Testis (tissue), 3 donors: ENCODE measurements around the gene FARS2. TPM values are rescaled to one million over a fixed set of nuclear protein-coding genes. Genes with fewer than 3 reads are reported as not detected.

Experiments used
- DNase-seq: peaks from one replicate; pipeline ENCODE4 v3.0.0-alpha.2; 2019
- H3K27ac ChIP-seq, 2 donors: fragments of 200-600 bp; sonication (generic); one replicate each; pipeline ENCODE4 v1.5.1; 2019
- H3K27me3 ChIP-seq: fragments of 200-600 bp; sonication (generic); one replicate; pipeline ENCODE4 v1.5.1; 2019
- H3K36me3 ChIP-seq: fragments of 200-600 bp; sonication (generic); one replicate; pipeline ENCODE4 v1.5.1; 2017; ENCODE audit warnings: low read depth; ENCODE audit errors: missing control alignments
- H3K4me1 ChIP-seq: fragments of 200-600 bp; sonication (generic); one replicate; pipeline ENCODE4 v1.5.1; 2019
- H3K4me3 ChIP-seq, 2 donors: fragments of 200-600 bp; sonication (generic); one replicate each; pipeline ENCODE4 v1.5.1; 2017 to 2019
- H3K9me3 ChIP-seq: fragments of 200-600 bp; sonication (generic); one replicate; pipeline ENCODE4 v1.5.1; 2017
- POLR2A ChIP-seq: fragments of 450-650 bp; IDR thresholded peaks from one replicate; pipeline ENCODE4 v1.6.1; 2017; ENCODE audit warnings: antibody characterized with exemption, mild to moderate bottlenecking, moderate library complexity
- WGBS, 2 donors: methylation state at CpG; one replicate each; pipeline ENCODE4 v1.1.5; 2018; 5-methylcytosine and 5-hydroxymethylcytosine counted together
- intact Hi-C: fragments of 100-400 bp; cut with DNase I; formaldehyde crosslinking; loops from one replicate; pipeline ENCODE4 v1.15.1; 2023; ENCODE audit warnings: low total_unique reads
- polyA plus RNA-seq: library from polyadenylated mRNA; stranded (reverse); fragments of 350-450 nt; fragmentation: Illumina TruSeq; extraction: RNeasy Lipid Tissue Mini Kit (QIAGEN cat#74804); gene quantifications from one replicate; pipeline ENCODE4 v1.2.3, GENCODE V29; 2014; ENCODE audit warnings: low read depth, low replicate concordance; ENCODE audit not compliant: insufficient read depth
- total RNA-seq, 2 donors: library from RNA; depleted of rRNA; stranded (reverse); fragments of >200 nt; gene quantifications; one replicate each; pipeline ENCODE4 v1.2.3, GENCODE V29; 2016
- TF ChIP-seq, protein P1 (sequence below), 3 experiments: fragments of 450-650 bp in 2 of 3; fragments of 200-600 bp in 1 of 3; sonication (generic) in 1 of 3; IDR thresholded peaks; one replicate each; pipeline ENCODE4 v1.5.1; 2016 to 2019; ENCODE audit warnings: antibody characterized with exemption in 3 of 3, mild to moderate bottlenecking in 2 of 3, moderate library complexity in 1 of 3

Gene FARS2
- total and polyA plus RNA-seq, 3 donors from 2014 or later, result 15.4 to 26.8 (median 22.1) TPM

DNA sequence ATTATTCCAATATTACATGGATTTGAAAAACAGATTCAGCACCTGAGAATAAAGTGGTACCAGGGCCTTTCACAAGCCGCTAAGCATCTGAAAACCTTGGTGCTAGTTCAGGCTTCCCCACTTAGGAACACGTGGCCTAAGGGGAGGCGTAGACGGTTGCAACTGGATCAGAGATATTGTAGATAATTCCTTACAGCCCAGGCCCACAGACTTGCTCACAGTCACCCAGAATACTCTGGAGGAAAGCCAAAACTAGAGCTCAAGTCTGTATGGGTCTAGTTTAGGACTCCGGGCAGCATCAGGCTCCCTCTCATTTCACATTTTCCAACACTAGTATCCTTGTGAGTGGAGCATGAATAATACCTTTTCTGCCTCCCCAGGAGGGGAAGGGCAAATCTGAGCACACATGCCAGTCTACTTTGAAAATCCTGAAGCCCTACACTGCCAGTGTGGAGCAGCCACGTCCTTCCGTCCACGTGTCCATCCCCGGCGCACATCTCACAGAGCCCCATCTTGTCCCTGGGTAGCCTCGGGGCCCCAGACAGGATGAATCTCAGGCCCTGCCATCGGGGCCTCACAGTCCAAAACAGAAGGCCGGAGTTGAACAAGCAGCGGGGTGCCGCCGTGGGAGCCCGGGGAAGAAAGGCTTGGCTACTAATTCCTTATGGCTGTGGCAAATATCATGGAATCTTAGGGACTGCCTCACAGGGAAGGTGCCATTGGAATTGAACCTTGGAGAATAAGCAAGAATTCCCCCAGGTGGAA, 446.1 kb downstream of the FARS2 start:
- no peak for DNase-seq
- Histone ChIP-seq H3K36me3 (no peaks in the 10 kb centered on the region), H3K27ac (no peak overlapping the region), H3K27me3 (no peaks in the 10 kb centered on the region), H3K4me3 (no peak overlapping the region), H3K9me3 (no peaks in the 10 kb centered on the region), H3K4me1 (no peaks in the 10 kb centered on the region)
- intact Hi-C loops, result no loop called here
- TF ChIP-seq, protein P1, sequence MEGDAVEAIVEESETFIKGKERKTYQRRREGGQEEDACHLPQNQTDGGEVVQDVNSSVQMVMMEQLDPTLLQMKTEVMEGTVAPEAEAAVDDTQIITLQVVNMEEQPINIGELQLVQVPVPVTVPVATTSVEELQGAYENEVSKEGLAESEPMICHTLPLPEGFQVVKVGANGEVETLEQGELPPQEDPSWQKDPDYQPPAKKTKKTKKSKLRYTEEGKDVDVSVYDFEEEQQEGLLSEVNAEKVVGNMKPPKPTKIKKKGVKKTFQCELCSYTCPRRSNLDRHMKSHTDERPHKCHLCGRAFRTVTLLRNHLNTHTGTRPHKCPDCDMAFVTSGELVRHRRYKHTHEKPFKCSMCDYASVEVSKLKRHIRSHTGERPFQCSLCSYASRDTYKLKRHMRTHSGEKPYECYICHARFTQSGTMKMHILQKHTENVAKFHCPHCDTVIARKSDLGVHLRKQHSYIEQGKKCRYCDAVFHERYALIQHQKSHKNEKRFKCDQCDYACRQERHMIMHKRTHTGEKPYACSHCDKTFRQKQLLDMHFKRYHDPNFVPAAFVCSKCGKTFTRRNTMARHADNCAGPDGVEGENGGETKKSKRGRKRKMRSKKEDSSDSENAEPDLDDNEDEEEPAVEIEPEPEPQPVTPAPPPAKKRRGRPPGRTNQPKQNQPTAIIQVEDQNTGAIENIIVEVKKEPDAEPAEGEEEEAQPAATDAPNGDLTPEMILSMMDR (IDR thresholded peaks at IDR 0.05), result no peak
- no peak for TF ChIP-seq POLR2A
- 96 to 97% methylated on average over 17 of the region's 17 CpGs for WGBS, 2 donors

DNA sequence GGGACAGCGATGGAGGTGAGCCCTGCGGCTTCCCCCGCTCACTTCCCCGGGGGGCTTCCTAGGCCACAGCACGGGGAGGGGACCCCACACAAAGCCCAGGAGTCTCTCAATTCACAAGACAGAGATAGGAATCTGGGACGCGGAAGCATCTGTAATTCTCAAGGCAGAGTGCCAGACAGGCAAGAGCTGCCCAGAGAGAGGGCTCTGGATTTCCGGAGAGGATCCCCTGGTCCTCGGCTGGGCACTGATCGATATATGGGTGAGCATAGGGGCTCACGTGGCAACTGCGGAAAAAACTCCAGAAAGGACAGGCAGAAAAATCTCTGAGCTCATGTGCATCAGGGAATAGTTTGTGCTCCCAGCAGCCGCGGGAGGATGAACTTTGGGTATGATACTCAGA, 449.2 kb downstream of the FARS2 start:
- no peak overlapping the region for H3K27ac ChIP-seq
- H3K36me3 ChIP-seq, result no peaks in the 10 kb centered on the region
- no peaks in the 10 kb centered on the region for H3K27me3 ChIP-seq
- 89% methylated on average over 14 of the region's 14 CpGs for whole genome bisulfite sequencing, 2 donors
- no peak for DNase-seq
- no peak overlapping the region for H3K4me3 ChIP-seq
- intact Hi-C loops, result no loop called here
- H3K4me1 ChIP-seq, result no peaks in the 10 kb centered on the region
- H3K9me3 ChIP-seq, result no peaks in the 10 kb centered on the region
- TF ChIP-seq, protein P1 (IDR thresholded peaks at IDR 0.05), result no peak
- TF ChIP-seq POLR2A, result no peak

DNA sequence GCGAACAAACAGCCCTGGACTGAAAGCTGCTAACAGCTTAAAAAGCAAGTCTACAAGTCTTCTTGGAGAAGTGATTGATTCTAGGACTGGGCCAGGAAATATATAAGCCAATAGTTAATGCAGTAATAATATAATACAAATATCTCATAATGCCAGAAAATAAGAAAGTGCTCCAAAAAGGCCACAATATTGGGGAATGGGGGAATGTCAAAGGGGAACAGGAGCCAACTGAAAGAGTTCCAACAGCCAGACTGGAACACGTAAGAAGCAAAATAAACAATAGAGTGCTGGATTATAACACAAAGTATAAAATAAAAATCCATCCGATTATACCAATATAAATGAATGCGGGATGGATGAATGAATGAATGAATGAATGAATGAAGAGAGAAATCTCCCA, 449.6 kb downstream of the FARS2 start:
- TF ChIP-seq, protein P1 (IDR thresholded peaks at IDR 0.05), result no peak
- no peak for TF ChIP-seq POLR2A
- H3K4me1 ChIP-seq, result no peaks in the 10 kb centered on the region
- intact Hi-C loops, result no loop called here
- no peaks in the 10 kb centered on the region for H3K9me3 ChIP-seq
- 86 to 91% methylated on average over 4 of the region's 4 CpGs for WGBS, 2 donors
- DNase-seq, result no peak
- H3K36me3 ChIP-seq, result no peaks in the 10 kb centered on the region
- H3K27me3 ChIP-seq, result no peaks in the 10 kb centered on the region
- H3K4me3 ChIP-seq, result no peak overlapping the region
- H3K27ac ChIP-seq, result no peak overlapping the region

DNA sequence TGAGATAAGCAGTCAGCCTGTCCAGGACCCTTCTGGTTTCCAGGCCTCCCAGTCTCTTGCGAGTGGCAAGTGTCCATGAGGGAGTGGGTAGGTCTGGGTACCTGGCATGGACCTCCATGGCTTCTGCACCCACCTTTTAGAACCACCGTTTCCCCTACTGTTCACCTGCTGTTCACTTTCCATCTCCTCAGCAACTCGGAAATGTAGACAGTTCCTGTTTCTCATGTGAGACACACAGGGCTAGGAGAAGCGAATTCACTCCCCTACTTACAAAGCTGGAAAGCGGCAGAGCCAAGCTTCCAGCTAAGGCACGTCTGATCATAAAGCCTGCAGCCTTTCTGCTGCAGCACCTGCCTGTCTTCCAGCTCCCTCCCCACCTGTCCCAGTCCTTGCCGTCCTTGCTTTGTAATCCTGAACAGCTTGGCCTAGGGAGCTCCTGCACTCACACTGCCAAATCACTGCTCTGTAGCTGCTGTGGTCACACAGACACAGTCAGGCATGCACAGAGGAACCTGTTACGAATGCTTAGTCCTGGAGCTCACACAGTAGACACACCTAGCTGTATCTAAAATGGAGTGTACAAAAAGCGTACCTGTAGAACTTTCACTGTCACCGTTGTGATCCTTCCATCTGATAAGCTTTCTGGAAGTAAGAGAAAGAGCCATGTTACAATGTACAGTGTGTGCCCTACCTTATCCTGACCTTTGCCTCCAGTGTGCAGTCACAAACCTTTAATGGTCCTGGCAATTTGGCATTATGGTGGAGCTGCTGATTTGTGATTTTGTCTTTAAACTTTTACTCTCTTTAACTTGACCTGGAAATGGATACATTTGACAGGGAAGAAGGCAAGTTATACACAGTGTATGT, 451.3 kb downstream of the FARS2 start:
- Histone ChIP-seq H3K36me3 (no peaks in the 10 kb centered on the region), H3K27ac (no peak overlapping the region), H3K27me3 (no peaks in the 10 kb centered on the region), H3K9me3 (no peaks in the 10 kb centered on the region), H3K4me3 (no peak overlapping the region), H3K4me1 (no peaks in the 10 kb centered on the region)
- 81 to 86% methylated on average over 10 of the region's 10 CpGs for WGBS, 2 donors
- intact Hi-C loops, result no loop called here
- DNase-seq, result no peak
- TF ChIP-seq POLR2A, result no peak
- TF ChIP-seq, protein P1 (IDR thresholded peaks at IDR 0.05), result no peak
